Mesangial cell (primary cell): ENCODE data around the gene ECT2L. TPM values are rescaled to one million over a fixed set of nuclear protein-coding genes. Genes with fewer than 3 reads are reported as not detected.

Experiments used
- total RNA-seq: library from RNA; depleted of rRNA; stranded (reverse); fragments of >200 nt; gene quantifications from 2 replicates; pipeline ENCODE4 v1.2.3, GENCODE V29; 2015

The ECT2L gene, protein sequence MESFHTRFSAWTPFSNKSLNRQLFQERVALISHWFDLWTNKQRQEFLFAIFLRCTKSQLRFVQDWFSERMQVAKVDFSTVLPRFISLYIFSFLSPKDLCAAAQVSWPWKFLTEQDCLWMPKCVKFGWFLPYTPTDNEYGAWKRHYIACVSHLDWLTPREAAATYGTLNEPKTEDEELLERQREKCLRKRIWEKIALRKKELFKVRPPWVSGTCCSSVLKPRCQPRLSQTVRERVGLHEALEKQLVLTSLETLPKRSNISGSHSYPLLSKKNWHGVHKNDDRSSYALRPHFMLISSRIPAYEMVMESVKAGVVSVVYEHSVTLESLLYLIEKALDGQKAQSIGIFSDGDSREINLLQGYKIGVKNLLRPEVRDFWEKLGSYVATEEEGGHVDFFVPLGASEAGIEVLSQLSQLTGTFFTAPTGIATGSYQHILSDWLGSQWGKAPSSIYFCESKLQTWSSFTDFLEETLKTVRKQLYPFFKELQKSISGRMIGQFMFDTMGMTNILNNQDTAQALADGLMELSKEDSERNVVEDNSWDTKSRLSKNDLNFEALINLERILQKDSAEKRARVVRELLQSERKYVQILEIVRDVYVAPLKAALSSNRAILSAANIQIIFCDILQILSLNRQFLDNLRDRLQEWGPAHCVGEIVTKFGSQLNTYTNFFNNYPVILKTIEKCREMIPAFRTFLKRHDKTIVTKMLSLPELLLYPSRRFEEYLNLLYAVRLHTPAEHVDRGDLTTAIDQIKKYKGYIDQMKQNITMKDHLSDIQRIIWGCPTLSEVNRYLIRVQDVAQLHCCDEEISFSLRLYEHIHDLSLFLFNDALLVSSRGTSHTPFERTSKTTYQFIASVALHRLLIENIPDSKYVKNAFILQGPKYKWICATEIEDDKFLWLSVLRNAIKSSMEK
- not detected in 2 replicates for total RNA-seq

DNA sequence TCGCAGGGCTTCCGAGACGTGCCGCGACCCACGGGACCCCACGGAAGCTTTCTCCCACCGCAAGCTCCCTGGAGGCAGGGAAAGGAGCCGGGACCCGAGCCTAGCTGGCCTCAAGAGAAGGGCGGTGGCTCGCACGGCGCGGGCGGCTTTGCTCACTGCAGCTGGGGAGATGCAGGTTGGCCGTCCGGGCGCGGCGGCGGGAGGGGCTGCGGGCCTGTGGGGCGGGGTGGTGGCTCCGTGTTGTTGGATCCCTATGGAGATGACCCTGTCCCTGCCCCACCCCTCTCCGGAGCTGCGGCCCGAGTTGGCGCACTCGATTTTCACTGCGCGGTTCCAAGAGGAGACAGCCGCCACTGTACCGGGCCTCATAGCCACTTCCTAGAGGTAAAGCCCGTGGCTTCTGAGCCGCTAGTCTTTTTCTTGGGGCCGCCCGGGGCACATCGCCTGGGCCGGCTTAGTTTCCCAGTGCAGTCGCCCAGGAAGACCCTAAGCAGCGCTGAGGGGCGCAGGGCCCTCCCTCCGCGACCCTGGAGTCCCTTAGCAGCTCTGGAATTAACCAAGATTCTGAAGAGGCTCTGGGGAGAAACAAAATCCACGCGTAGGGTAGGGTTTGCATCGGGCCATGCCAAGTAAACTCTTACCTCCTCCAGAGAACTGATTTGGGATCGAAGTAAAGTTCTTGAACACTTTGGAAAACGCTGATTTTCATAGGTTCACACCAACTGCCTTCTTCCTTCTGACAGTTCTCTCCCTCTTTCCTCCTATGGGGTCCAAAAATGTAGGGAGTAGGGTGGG lies at the start of gene ECT2L:
TSS of gene ECT2L (plus strand) at position 279 of the 795 bp plus-strand sequence. CDS start 17,188 bp downstream, outside the sequence.

DNA sequence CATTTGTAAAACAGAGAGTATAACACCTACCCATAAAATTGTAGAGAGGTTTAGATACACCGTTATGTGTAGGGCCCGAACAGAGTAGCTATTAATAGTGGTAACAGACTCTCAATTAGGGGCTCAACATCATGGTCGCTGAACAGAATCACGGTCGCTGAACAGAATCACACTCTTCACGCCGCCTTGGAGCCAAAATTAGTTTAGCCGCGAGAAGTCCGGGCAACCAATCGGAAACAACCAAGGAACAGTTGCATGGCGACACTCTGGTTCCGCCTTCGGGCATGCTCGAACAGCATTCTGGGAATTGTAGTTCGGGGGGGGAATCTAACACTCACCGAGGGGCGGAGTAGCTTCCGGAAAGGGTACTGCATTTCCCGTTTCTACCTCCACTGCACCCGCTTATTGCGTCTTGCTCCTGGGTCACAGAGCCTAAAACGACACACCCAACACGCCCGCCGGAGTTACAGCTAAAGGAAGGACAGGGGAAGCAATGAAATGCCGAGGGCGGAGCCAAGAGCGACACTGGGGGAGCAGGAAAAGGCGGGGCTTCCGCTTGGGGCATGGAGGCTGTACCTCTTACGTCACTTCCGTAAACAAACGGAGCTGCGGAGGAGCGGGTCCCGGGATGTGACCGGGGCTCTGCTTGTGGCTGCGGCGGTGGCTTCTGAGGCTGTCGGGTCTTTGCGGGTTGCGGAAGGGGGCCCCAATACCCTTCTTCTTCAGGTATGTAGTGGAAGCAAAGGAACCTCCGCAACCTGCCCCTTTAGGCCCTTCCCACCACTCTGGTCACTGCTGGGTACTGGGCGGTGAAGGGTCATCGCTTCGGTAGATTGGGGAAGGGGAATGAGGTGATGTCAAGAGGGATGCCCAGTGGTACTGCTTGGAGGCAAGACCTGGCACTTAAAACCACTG lies 22.5 kb upstream of the ECT2L start, which contains the start of gene CCDC28A:
TSS of gene CCDC28A (plus strand) at position 593 of the 915 bp plus-strand sequence. CDS start 2,352 bp downstream, outside the sequence.

Other genes with a start within 250 kb of the ECT2L start
- 7.5 and 11.5 TPM in 2 replicates for gene CCDC28A, start 22.3 kb upstream of the ECT2L start, total RNA-seq
- gene REPS1, start 192.2 kb downstream of the ECT2L start, total RNA-seq = 18.6 and 31.0 TPM in 2 replicates
- 38.6 and 44.9 TPM in 2 replicates for gene ABRACL, start 232.7 kb downstream of the ECT2L start, total RNA-seq